H1 (cell line): ENCODE measurements around the gene GNAT1. TPM values are rescaled to one million over a fixed set of nuclear protein-coding genes. Genes with fewer than 3 reads are reported as not detected.

Experiments
- CTCF ChIA-PET: fragments of 300-600 bp; sonication (Branson Sonifier 250); formaldehyde crosslinking; loops from one replicate; lab custom pipeline; 2021; ENCODE audit not compliant: partially characterized antibody; lab: Charles Lee
- POLR2A ChIA-PET: fragments of 300-600 bp; sonication (Branson Sonifier 250); formaldehyde crosslinking; loops from one replicate; lab custom pipeline; 2021; ENCODE audit warnings: inconsistent platforms; ENCODE audit not compliant: partially characterized antibody; lab: Charles Lee
- DNase-seq, 2 experiments: peaks; one replicate each; pipeline versions ENCODE4 v3.0.0 to v3.0.0-alpha.2; 2010 to 2022; ENCODE audit warnings: low spot score in 2 of 2, low read depth in 1 of 2, mixed read lengths in 1 of 2
- FAIRE-seq: peaks from 2 replicates; lab custom pipeline; 2011; peaks lifted over from hg19 to GRCh38; lab: Jason Lieb, UNC
- H2AFZ ChIP-seq: 2 replicates; pipeline ENCODE4 v1.8.1; 2012; ENCODE audit warnings: low read length, inconsistent platforms
- H2AK5ac ChIP-seq: 2 replicates; pipeline ENCODE4 v1.6.1; 2013; ENCODE audit warnings: low read depth, low read length
- H2BK120ac ChIP-seq: replicated peaks from 2 replicates; pipeline ENCODE3; 2013; ENCODE audit warnings: low read depth, low read length, inconsistent platforms
- H2BK12ac ChIP-seq: 2 replicates; pipeline ENCODE4 v1.6.1; 2013; ENCODE audit warnings: low read depth, low read length
- H2BK15ac ChIP-seq: 2 replicates; pipeline ENCODE4 v1.6.1; 2013; ENCODE audit warnings: low read length
- H2BK20ac ChIP-seq: 2 replicates; pipeline ENCODE4 v1.6.1; 2013; ENCODE audit warnings: low read length
- H2BK5ac ChIP-seq: 2 replicates; pipeline ENCODE4 v1.6.1; 2013; ENCODE audit warnings: low read depth, low read length
- H3K14ac ChIP-seq: 2 replicates; pipeline ENCODE4 v1.6.1; 2013; ENCODE audit warnings: inconsistent platforms; ENCODE audit not compliant: insufficient read length
- H3K18ac ChIP-seq: 2 replicates; pipeline ENCODE4 v1.6.1; 2013; ENCODE audit warnings: low read length; ENCODE audit errors: extremely low read depth
- H3K23ac ChIP-seq: 2 replicates; pipeline ENCODE4 v1.6.1; 2013; ENCODE audit warnings: inconsistent platforms; ENCODE audit not compliant: insufficient read length
- H3K23me2 ChIP-seq: 2 replicates; pipeline ENCODE4 v1.6.1; 2013; ENCODE audit warnings: low read depth, low read length
- H3K27ac ChIP-seq: 2 replicates; pipeline ENCODE4 v1.6.1; 2011; ENCODE audit warnings: low read depth, low read length, inconsistent platforms
- H3K27me3 ChIP-seq, 4 experiments: replicated peaks in 1 of 4; 1 replicate in 1 of 4; 2 replicates in 3 of 4; pipeline versions ENCODE4 v1.6.1 to v1.8.1; 2011 to 2013; ENCODE audit warnings: low read length in 3 of 4, mild to moderate bottlenecking in 3 of 4, inconsistent platforms in 2 of 4, mixed read lengths in 2 of 4, moderate library complexity in 1 of 4; ENCODE audit not compliant: control insufficient read depth in 3 of 4, insufficient read depth in 3 of 4; ENCODE audit errors: extremely low read depth in 1 of 4
- H3K36me3 ChIP-seq, 4 experiments: 2 replicates each; pipeline versions ENCODE4 v1.6.1 to v1.8.1; 2011 to 2013; ENCODE audit warnings: mild to moderate bottlenecking in 4 of 4, low read length in 3 of 4, moderate library complexity in 2 of 4, control low read depth in 1 of 4, inconsistent platforms in 1 of 4; ENCODE audit not compliant: insufficient read depth in 4 of 4, control insufficient read depth in 2 of 4
- H3K4ac ChIP-seq: replicated peaks from 2 replicates; pipeline ENCODE3; 2013; ENCODE audit warnings: low read length, low read depth, mixed read lengths, inconsistent platforms; ENCODE audit not compliant: insufficient read length
- H3K4me1 ChIP-seq, 4 experiments: replicated peaks in 1 of 4; 1 replicate in 1 of 4; 2 replicates in 3 of 4; pipeline versions ENCODE4 v1.6.1 to v1.8.1; 2011 to 2013; ENCODE audit warnings: low read length in 3 of 4, inconsistent platforms in 2 of 4, mixed read lengths in 1 of 4; ENCODE audit not compliant: insufficient read depth in 4 of 4, control insufficient read depth in 3 of 4
- H3K4me2 ChIP-seq, 2 experiments: 2 replicates each; pipeline versions ENCODE4 v1.6.1 to v1.8.1; 2011 to 2013; ENCODE audit warnings: low read depth in 2 of 2, low read length in 2 of 2, control low read depth in 1 of 2, inconsistent platforms in 1 of 2, mild to moderate bottlenecking in 1 of 2; ENCODE audit not compliant: insufficient read depth in 1 of 2
- H3K4me3 ChIP-seq, 4 experiments: fragments of 200-600, 300-600 bp in 1 of 4; sonication (generic), shearing (Covaris generic), sonication (Bioruptor Twin) in 1 of 4; 2 replicates each; pipeline versions ENCODE4 v1.5.1 to v1.8.1; 2011 to 2016; ENCODE audit warnings: low read length in 4 of 4, low read depth in 3 of 4, control low read depth in 2 of 4, inconsistent platforms in 2 of 4, mild to moderate bottlenecking in 2 of 4, mixed read lengths in 1 of 4, moderate library complexity in 1 of 4; ENCODE audit not compliant: insufficient read depth in 2 of 4; ENCODE audit errors: extremely low read depth in 1 of 4
- H3K56ac ChIP-seq: replicated peaks from 2 replicates; pipeline ENCODE3; 2013; ENCODE audit warnings: low read depth, mild to moderate bottlenecking, mixed read lengths, low read length, inconsistent platforms; ENCODE audit not compliant: insufficient read length
- H3K79me1 ChIP-seq: 2 replicates; pipeline ENCODE4 v1.6.1; 2013; ENCODE audit warnings: low read depth, low read length, control low read depth
- H3K79me2 ChIP-seq, 2 experiments: 2 replicates each; pipeline versions ENCODE4 v1.6.1 to v1.8.1; 2012 to 2013; ENCODE audit warnings: low read length in 2 of 2, mild to moderate bottlenecking in 2 of 2, inconsistent platforms in 1 of 2; ENCODE audit not compliant: insufficient read depth in 2 of 2, control insufficient read depth in 1 of 2
- H3K9ac ChIP-seq, 4 experiments: replicated peaks in 1 of 4; 1 replicate in 1 of 4; 2 replicates in 3 of 4; pipeline versions ENCODE4 v1.6.1 to v1.8.1; 2011 to 2013; ENCODE audit warnings: low read depth in 3 of 4, low read length in 3 of 4, control low read depth in 2 of 4, mild to moderate bottlenecking in 2 of 4, moderate library complexity in 2 of 4, inconsistent platforms in 1 of 4; ENCODE audit errors: extremely low read depth in 1 of 4
- H3K9me3 ChIP-seq, 2 experiments: 2 replicates each; pipeline versions ENCODE4 v1.6.1 to v1.8.1; 2012 to 2013; ENCODE audit warnings: mild to moderate bottlenecking in 2 of 2, moderate library complexity in 2 of 2, control low read depth in 1 of 2, inconsistent platforms in 1 of 2, low read depth in 1 of 2, low read length in 1 of 2, mixed read lengths in 1 of 2; ENCODE audit not compliant: insufficient read depth in 2 of 2
- H4K20me1 ChIP-seq, 2 experiments: replicated peaks in 1 of 2; 2 replicates each; pipeline versions ENCODE3 to v1.8.1; 2011 to 2013; ENCODE audit warnings: inconsistent platforms in 2 of 2, low read length in 2 of 2, mild to moderate bottlenecking in 1 of 2; ENCODE audit not compliant: insufficient read depth in 2 of 2, control insufficient read depth in 1 of 2
- H4K5ac ChIP-seq: 2 replicates; pipeline ENCODE4 v1.6.1; 2013; ENCODE audit warnings: low read length, low read depth, mixed read lengths, inconsistent platforms; ENCODE audit not compliant: insufficient read length
- H4K8ac ChIP-seq: 2 replicates; pipeline ENCODE4 v1.8.0; 2013; ENCODE audit warnings: mild to moderate bottlenecking, moderate library complexity, low read length, inconsistent platforms; ENCODE audit not compliant: insufficient read depth; ENCODE audit errors: extremely low read depth
- H4K91ac ChIP-seq: replicated peaks from 2 replicates; pipeline ENCODE3; 2013; ENCODE audit warnings: low read length, mixed read lengths, inconsistent platforms; ENCODE audit not compliant: insufficient read length
- CBX5 ChIP-seq: fragments of 300-800, 300-1000 bp; sonication (generic); IDR thresholded peaks from 2 replicates; pipeline ENCODE4 v1.7.1; 2016; ENCODE audit warnings: antibody characterized with exemption, low read length, low read depth
- CEBPB ChIP-seq: IDR thresholded peaks from 2 replicates; pipeline ENCODE4 v1.6.1; 2012; ENCODE audit warnings: low read depth, low read length
- EGR1 ChIP-seq: IDR thresholded peaks from 2 replicates; pipeline ENCODE4 v1.6.1; 2011; ENCODE audit warnings: low read depth, low read length, borderline replicate concordance
- EZH2 ChIP-seq: fragments of 200-600 bp; sonication (generic); IDR thresholded peaks from 2 replicates; pipeline ENCODE4 v1.7.1; 2012; ENCODE audit warnings: low read depth, mild to moderate bottlenecking, moderate library complexity, low read length, inconsistent platforms; ENCODE audit not compliant: severe bottlenecking
- GTF2F1 ChIP-seq: IDR thresholded peaks from 2 replicates; pipeline ENCODE4 v1.6.1; 2012; ENCODE audit warnings: low read depth, low read length, improper control_type of control experiment, borderline replicate concordance
- JUND ChIP-seq: IDR thresholded peaks from 2 replicates; pipeline ENCODE4 v1.6.1; 2011; ENCODE audit warnings: mild to moderate bottlenecking, improper control_type of control experiment, low read length
- PHF8 ChIP-seq: fragments of 200-600 bp; sonication (generic); conservative IDR thresholded peaks from 2 replicates; pipeline ENCODE4 v1.7.1; 2012; ENCODE audit warnings: low read depth, mild to moderate bottlenecking, inconsistent platforms, low read length, moderate library complexity
- SAP30 ChIP-seq: fragments of 300-600 bp; sonication (generic); IDR thresholded peaks from 2 replicates; pipeline ENCODE4 v1.7.1; 2012; ENCODE audit warnings: low read length, moderate library complexity, mild to moderate bottlenecking, inconsistent platforms; ENCODE audit not compliant: insufficient read depth, insufficient replicate concordance
- TAF7 ChIP-seq: optimal IDR thresholded peaks from 2 replicates; pipeline ENCODE3; 2011; ENCODE audit warnings: low read depth, mild to moderate bottlenecking, inconsistent platforms, low read length, moderate library complexity, borderline replicate concordance
- TBP ChIP-seq: IDR thresholded peaks from 2 replicates; pipeline ENCODE4 v1.6.1; 2011; ENCODE audit warnings: low read depth, low read length, improper control_type of control experiment
- YY1 ChIP-seq: IDR thresholded peaks from 2 replicates; pipeline ENCODE4 v1.6.1; 2011; ENCODE audit warnings: low read depth, mild to moderate bottlenecking, low read length
- WGBS, 2 experiments: shearing (Covaris generic) in 1 of 2; methylation state at CpG; one replicate each; pipeline versions ENCODE4 v1.1.6 to v1.1.7; 2013 to 2015; ENCODE audit warnings: low lambda C conversion rate in 2 of 2, mixed read lengths in 2 of 2, inconsistent platforms in 1 of 2, low coverage in 1 of 2, missing lambda C conversion rate in 1 of 2; ENCODE audit not compliant: insufficient replicate concordance in 2 of 2, insufficient coverage in 1 of 2, insufficient read length in 1 of 2; ENCODE audit errors: extremely low coverage in 1 of 2, missing lambda C conversion rate in 1 of 2; 5-methylcytosine and 5-hydroxymethylcytosine counted together
- polyA plus RNA-seq, 7 experiments: library from polyadenylated mRNA; depleted of rRNA in 3 of 7; stranded (reverse) in 5 of 7; unstranded in 2 of 7; fragments of >200 nt in 5 of 7; fragments of 200-250 nt in 2 of 7; gene quantifications; 1 replicate in 5 of 7; 2 replicates in 1 of 7; 4 replicates in 1 of 7; pipeline versions ENCODE4 v1.2.1 to v1.2.3, GENCODE V29; 2011 to 2013; ENCODE audit warnings: missing spikeins in 2 of 7, mixed read lengths in 2 of 7
- total RNA-seq: library from RNA; stranded (reverse); fragmentation: NEBNext Ultra II Directional; extraction: Animal tissue kit (Norgen Biotek cat#: 25700); gene quantifications from 2 replicates; pipeline ENCODE4 v1.2.1, GENCODE V29; 2021
- TF ChIP-seq, protein P1 (sequence below): IDR thresholded peaks from 2 replicates; pipeline ENCODE4 v1.6.1; 2012; ENCODE audit warnings: inconsistent platforms

Gene GNAT1
- total and polyA plus RNA-seq, 2 of the 8 experiments (the other 6 are each of a cell fraction or from before 2014, with no cell fraction given), result 0.08 TPM; not detected in 1

DNA sequence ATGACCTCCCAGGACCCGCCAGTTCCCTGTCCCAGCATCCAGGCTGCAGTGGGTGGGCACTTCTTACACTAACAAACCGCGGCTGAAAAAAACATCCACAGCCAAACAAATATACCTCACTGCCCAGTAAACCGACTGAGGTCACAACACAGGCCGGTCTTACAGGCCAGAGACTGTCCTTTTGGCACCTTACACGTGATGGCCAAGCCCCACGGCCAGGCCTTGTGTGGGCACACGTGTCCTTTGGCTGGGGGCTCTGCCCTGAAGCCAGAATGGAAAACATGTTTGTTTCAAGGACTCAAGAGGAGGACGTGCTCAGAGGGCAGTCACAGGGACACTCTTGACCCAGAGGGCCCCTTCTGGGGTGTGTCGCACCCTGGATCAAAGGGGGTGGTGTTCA, 23.4 kb downstream of the GNAT1 start:
- POLR2A ChIA-PET, result no interaction called here
- Histone ChIP-seq H3K9me3 (no peaks in the 10 kb centered on the region), H3K9ac (no peak overlapping the region), H3K18ac (no peak overlapping the region), H3K56ac (no peak overlapping the region), H2BK15ac (no peak overlapping the region), H3K27ac (no peak overlapping the region), H4K20me1 (no peaks in the 10 kb centered on the region), H3K4me3 (no peak overlapping the region), H3K27me3 (no peaks in the 10 kb centered on the region; a peak in 2 of 7 replicates), H3K23me2 (no peaks in the 10 kb centered on the region), H2BK20ac (no peak overlapping the region), H2BK120ac (no peak overlapping the region), H3K4ac (no peak overlapping the region), H3K79me1 (no peaks in the 10 kb centered on the region), H3K4me1 (peaks cover 0 to 23% (median 10%) of the 10 kb centered on the region in 4 experiments; a peak in 5 of 7 replicates), H4K91ac (no peak overlapping the region), H2AFZ (no peak overlapping the region), H2BK12ac (no peak overlapping the region), H4K5ac (no peak overlapping the region), H2AK5ac (no peak overlapping the region), H3K36me3 (no peaks in the 10 kb centered on the region), H4K8ac (no peak overlapping the region), H2BK5ac (no peak overlapping the region), H3K79me2 (no peaks in the 10 kb centered on the region), H3K23ac (no peak overlapping the region), H3K4me2 (no peak overlapping the region), H3K14ac (no peak overlapping the region)
- no peak for TF ChIP-seq PHF8
- TF ChIP-seq SAP30, result no peak
- no peak for TF ChIP-seq TBP
- no peak for TF ChIP-seq EGR1
- TF ChIP-seq JUND, result no peak
- no peak for TF ChIP-seq CBX5
- no peak for TF ChIP-seq TAF7
- no peak for TF ChIP-seq EZH2
- no peak for TF ChIP-seq CEBPB
- TF ChIP-seq, protein P1, sequence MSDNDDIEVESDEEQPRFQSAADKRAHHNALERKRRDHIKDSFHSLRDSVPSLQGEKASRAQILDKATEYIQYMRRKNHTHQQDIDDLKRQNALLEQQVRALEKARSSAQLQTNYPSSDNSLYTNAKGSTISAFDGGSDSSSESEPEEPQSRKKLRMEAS, result no peak
- TF ChIP-seq GTF2F1, result no peak
- no peak for TF ChIP-seq YY1
- CTCF ChIA-PET, result interaction anchor here (0.7 to 48.1 kb wide), 8 partner anchors 6 to 93 kb away, joined by 3 to 2149 read pairs (median 320); partner anchors contain the start of genes GNAI2, GNAT1, LSMEM2 and SEMA3B
- WGBS, 2 experiments, result 93% methylated on average over 10 of the region's 10 CpGs; no CpG with 5 or more reads in 1 of the 2 experiments
- FAIRE-seq, result no peak
- DNase-seq, result no peak
